ENCODE measurements around the gene ZNF514. TPM values are rescaled to one million over a fixed set of nuclear protein-coding genes. Genes with fewer than 3 reads are reported as not detected.

The ZNF514 gene
- total and polyA plus RNA-seq, 2 donors (not counting 1 experiment from before 2014, with no cell fraction given), result 15.5 to 37.0 TPM

- no peak overlapping the region for H2AFZ ChIP-seq (ENCODE audit: insufficient read depth, low read depth, low read length, poor library complexity, severe bottlenecking)
- no peak overlapping the region for H3K4me2 ChIP-seq (replicated peaks; ENCODE audit: low read depth, low read length, poor library complexity, severe bottlenecking)
- no peaks in the 10 kb centered on the region for H3K4me1 ChIP-seq (ENCODE audit: control insufficient read depth in 2 of 2, insufficient read depth in 2 of 2, low read length in 2 of 2)
- ATAC-seq (ENCODE audit: low read depth) (no peak), DNase-seq (no peak)
- no peaks in the 10 kb centered on the region for H3K27me3 ChIP-seq (replicated peaks in 1 of 4; ENCODE audit: control extremely low read depth in 1 of 4, control insufficient read depth in 3 of 4, insufficient read depth in 4 of 4, low read length in 3 of 4)
- no peak overlapping the region for H3K27ac ChIP-seq (ENCODE audit: low read length in 2 of 2)
- peaks cover 16% of the 10 kb centered on the region for H3K27me3 Mint-ChIP-seq
- H3K9me3 Mint-ChIP-seq (ENCODE audit: insufficient read depth), result peaks cover 8% of the 10 kb centered on the region
- CTCF ChIA-PET, result no interaction called here
- peaks cover 1 to 20% (median 7%) of the 10 kb centered on the region in 3 donors for H3K9me3 ChIP-seq (ENCODE audit: control extremely low read depth in 1 of 3, control insufficient read depth in 2 of 3, insufficient read depth in 1 of 3, low read length in 2 of 3)
- H3K27ac Mint-ChIP-seq, result no peak overlapping the region
- intact Hi-C loops (cut with micrococcal nuclease), result no loop called here
- peaks cover 0 to 23% of the 10 kb centered on the region in 2 experiments for H3K36me3 ChIP-seq (replicated peaks in 1 of 2; ENCODE audit: control extremely low read depth in 1 of 2, control insufficient read depth in 1 of 2, extremely low read depth in 1 of 2, insufficient read depth in 2 of 2, low read length in 1 of 2)
- POLR2A ChIA-PET, result no interaction called here
- no peak overlapping the region for H3K4me3 ChIP-seq (ENCODE audit: control extremely low read depth in 1 of 5, extremely low read depth in 1 of 5, insufficient read depth in 1 of 5, low read depth in 2 of 5, low read length in 4 of 5)
- no peaks in the 10 kb centered on the region for H3K4me1 Mint-ChIP-seq
- no peak overlapping the region for H3K4me3 Mint-ChIP-seq
- H3K9ac ChIP-seq (ENCODE audit: low read length), result no peak overlapping the region
- WGBS (ENCODE audit: insufficient coverage), result 100% methylated on average over 1 of the region's 2 CpGs
- H3K79me2 ChIP-seq (ENCODE audit: control insufficient read depth, insufficient read depth, low read length), result no peaks in the 10 kb centered on the region
- H4K20me1 ChIP-seq (ENCODE audit: control insufficient read depth, insufficient read depth, low read length, poor library complexity, severe bottlenecking), result no peaks in the 10 kb centered on the region
- TF ChIP-seq EZH2 (IDR thresholded peaks at IDR 0.05; ENCODE audit: borderline replicate concordance, insufficient read depth, low read depth, low read length, poor library complexity, severe bottlenecking) (no peak), CTCF (IDR thresholded peaks at IDR 0.05) (no peak)
These were observed 26.3 kb upstream of the ZNF514 start for GRCh38 chr2:95185973-95186372.

GRCh38 chr2:95185197-95185596, 25.5 kb upstream of the ZNF514 start:
- DNase-seq (no peak), ATAC-seq (ENCODE audit: low read depth) (no peak)
- WGBS (ENCODE audit: insufficient coverage), result 100% methylated on average over 1 of the region's 3 CpGs
- ChIA-PET POLR2A (no interaction called here), CTCF (no interaction called here)
- Mint-ChIP-seq H3K4me3 (no peak overlapping the region), H3K9me3 (ENCODE audit: insufficient read depth) (peaks cover 8% of the 10 kb centered on the region), H3K27me3 (peaks cover 9% of the 10 kb centered on the region), H3K27ac (no peak overlapping the region), H3K4me1 (no peaks in the 10 kb centered on the region)
- peaks cover 0 to 28% of the 10 kb centered on the region in 2 experiments for H3K36me3 ChIP-seq (replicated peaks in 1 of 2; ENCODE audit: control extremely low read depth in 1 of 2, control insufficient read depth in 1 of 2, extremely low read depth in 1 of 2, insufficient read depth in 2 of 2, low read length in 1 of 2)
- H3K4me2 ChIP-seq (replicated peaks; ENCODE audit: low read depth, low read length, poor library complexity, severe bottlenecking), result no peak overlapping the region
- no peaks in the 10 kb centered on the region for H3K79me2 ChIP-seq (ENCODE audit: control insufficient read depth, insufficient read depth, low read length)
- no peak overlapping the region for H2AFZ ChIP-seq (ENCODE audit: insufficient read depth, low read depth, low read length, poor library complexity, severe bottlenecking)
- no peaks in the 10 kb centered on the region for H4K20me1 ChIP-seq (ENCODE audit: control insufficient read depth, insufficient read depth, low read length, poor library complexity, severe bottlenecking)
- TF ChIP-seq EZH2 (IDR thresholded peaks at IDR 0.05; ENCODE audit: borderline replicate concordance, insufficient read depth, low read depth, low read length, poor library complexity, severe bottlenecking) (no peak), CTCF (IDR thresholded peaks at IDR 0.05) (no peak)
- H3K4me3 ChIP-seq (ENCODE audit: control extremely low read depth in 1 of 5, extremely low read depth in 1 of 5, insufficient read depth in 1 of 5, low read depth in 2 of 5, low read length in 4 of 5), result no peak overlapping the region
- H3K4me1 ChIP-seq (ENCODE audit: control insufficient read depth in 2 of 2, insufficient read depth in 2 of 2, low read length in 2 of 2), result no peaks in the 10 kb centered on the region
- no peaks in the 10 kb centered on the region for H3K27me3 ChIP-seq (replicated peaks in 1 of 4; ENCODE audit: control extremely low read depth in 1 of 4, control insufficient read depth in 3 of 4, insufficient read depth in 4 of 4, low read length in 3 of 4)
- H3K9ac ChIP-seq (ENCODE audit: low read length), result no peak overlapping the region
- intact Hi-C loops (cut with micrococcal nuclease), result no loop called here
- peaks cover 1 to 26% (median 9%) of the 10 kb centered on the region in 3 donors for H3K9me3 ChIP-seq (ENCODE audit: control extremely low read depth in 1 of 3, control insufficient read depth in 2 of 3, insufficient read depth in 1 of 3, low read length in 2 of 3)
- no peak overlapping the region for H3K27ac ChIP-seq (ENCODE audit: low read length in 2 of 2)
